ENCODE measurements around the gene PDLIM3.

DNA sequence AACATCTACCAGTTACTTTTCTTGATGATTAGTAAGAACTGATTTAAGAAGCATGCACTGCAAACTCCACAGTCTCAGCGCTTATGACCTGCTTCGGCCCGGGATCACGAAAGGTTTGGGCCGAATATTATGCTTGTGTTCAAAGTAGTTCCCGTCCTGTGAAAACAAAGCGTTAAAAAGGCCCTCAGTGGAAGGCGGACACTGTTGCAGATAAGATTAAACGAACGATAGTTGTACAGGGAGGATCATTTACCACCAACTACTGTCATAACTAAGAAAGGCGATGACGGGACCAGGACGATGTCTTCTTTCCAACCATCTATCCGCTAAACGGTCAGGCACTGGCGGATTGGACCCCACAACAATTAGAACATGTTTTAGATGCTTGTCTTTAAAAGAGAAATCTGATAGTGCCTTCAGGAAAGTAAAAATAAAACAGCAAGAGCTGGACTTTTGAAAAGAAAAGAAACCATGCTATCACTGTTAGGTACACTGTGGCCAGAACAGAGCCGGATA lies 21.1 kb downstream of the PDLIM3 start:
- TF ChIP-seq, protein P1, sequence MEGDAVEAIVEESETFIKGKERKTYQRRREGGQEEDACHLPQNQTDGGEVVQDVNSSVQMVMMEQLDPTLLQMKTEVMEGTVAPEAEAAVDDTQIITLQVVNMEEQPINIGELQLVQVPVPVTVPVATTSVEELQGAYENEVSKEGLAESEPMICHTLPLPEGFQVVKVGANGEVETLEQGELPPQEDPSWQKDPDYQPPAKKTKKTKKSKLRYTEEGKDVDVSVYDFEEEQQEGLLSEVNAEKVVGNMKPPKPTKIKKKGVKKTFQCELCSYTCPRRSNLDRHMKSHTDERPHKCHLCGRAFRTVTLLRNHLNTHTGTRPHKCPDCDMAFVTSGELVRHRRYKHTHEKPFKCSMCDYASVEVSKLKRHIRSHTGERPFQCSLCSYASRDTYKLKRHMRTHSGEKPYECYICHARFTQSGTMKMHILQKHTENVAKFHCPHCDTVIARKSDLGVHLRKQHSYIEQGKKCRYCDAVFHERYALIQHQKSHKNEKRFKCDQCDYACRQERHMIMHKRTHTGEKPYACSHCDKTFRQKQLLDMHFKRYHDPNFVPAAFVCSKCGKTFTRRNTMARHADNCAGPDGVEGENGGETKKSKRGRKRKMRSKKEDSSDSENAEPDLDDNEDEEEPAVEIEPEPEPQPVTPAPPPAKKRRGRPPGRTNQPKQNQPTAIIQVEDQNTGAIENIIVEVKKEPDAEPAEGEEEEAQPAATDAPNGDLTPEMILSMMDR (IDR thresholded peaks at IDR 0.05; ENCODE audit: low read depth, low read length) = no peak
- TF ChIP-seq POLR2A (IDR thresholded peaks at IDR 0.05; ENCODE audit: extremely low read depth, insufficient read length) (no peak), MYC (IDR thresholded peaks at IDR 0.05; ENCODE audit: low read depth, low read length) (no peak)
- TF ChIP-seq, protein P2, sequence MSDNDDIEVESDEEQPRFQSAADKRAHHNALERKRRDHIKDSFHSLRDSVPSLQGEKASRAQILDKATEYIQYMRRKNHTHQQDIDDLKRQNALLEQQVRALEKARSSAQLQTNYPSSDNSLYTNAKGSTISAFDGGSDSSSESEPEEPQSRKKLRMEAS (IDR thresholded peaks at IDR 0.05; ENCODE audit: low read depth, low read length) = no peak

Measured in NB4 (cell line).